Measurements from ENCODE around the gene ZNF611.
"Not testable (repeated sequence)": the region's sequence is repeated elsewhere in the genome, so short reads cannot be mapped to it uniquely, and the experiment has no call there.

ZNF611 gene

GRCh38 chr19:52734893-52735661 lies at the start of gene ZNF611:
ZNF611 (minus strand) TSS chr19:52735044; CDS start chr19:52715894, 19,150 bp downstream.
- DNase-seq = peak; percentile 94

- not testable (repeated sequence) for DNase-seq
These were observed 48.0 kb upstream of the ZNF611 start for GRCh38 chr19:52782864-52783263.

- no peak for DNase-seq
These were observed 44.0 kb upstream of the ZNF611 start for GRCh38 chr19:52778811-52779210.

GRCh38 chr19:52756447-52756846 lies 21.6 kb upstream of the ZNF611 start:
- not testable (repeated sequence) for DNase-seq

- DNase-seq = no peak
These were observed 14.9 kb upstream of the ZNF611 start for GRCh38 chr19:52749780-52750179.

GRCh38 chr19:52748336-52748950 lies 13.6 kb upstream of the ZNF611 start:
- DNase-seq = peak; percentile 9

- DNase-seq = peak; percentile 52
These were observed 11.1 kb upstream of the ZNF611 start for GRCh38 chr19:52745919-52746318.

GRCh38 chr19:52743091-52743490 lies 8.2 kb upstream of the ZNF611 start:
- DNase-seq = no peak

GRCh38 chr19:52742516-52742915 lies 7.7 kb upstream of the ZNF611 start:
- DNase-seq = no peak

- no peak for DNase-seq
These were observed 7.2 kb upstream of the ZNF611 start for GRCh38 chr19:52741951-52742485.

GRCh38 chr19:52741371-52741770 lies 6.5 kb upstream of the ZNF611 start:
- DNase-seq = not testable (repeated sequence)

- DNase-seq = no peak
These were observed 4.7 kb upstream of the ZNF611 start for GRCh38 chr19:52739576-52739975.

GRCh38 chr19:52735734-52736133 lies 890 bp upstream of the ZNF611 start:
- DNase-seq = peak; percentile 93

- DNase-seq = no peak
These were observed 432 bp downstream of the ZNF611 start for GRCh38 chr19:52734331-52734892.

- not testable (repeated sequence) for DNase-seq
These were observed 8.8 kb downstream of the ZNF611 start for GRCh38 chr19:52726051-52726450.

GRCh38 chr19:52725528-52725961 lies 9.3 kb downstream of the ZNF611 start:
- DNase-seq = no peak

GRCh38 chr19:52724701-52725514 lies 9.9 kb downstream of the ZNF611 start:
- DNase-seq = no peak

GRCh38 chr19:52723907-52724598 lies 10.8 kb downstream of the ZNF611 start:
- DNase-seq = not testable (repeated sequence)

- no peak for DNase-seq
These were observed 12.5 kb downstream of the ZNF611 start for GRCh38 chr19:52722062-52723003.

- DNase-seq = not testable (repeated sequence)
These were observed 14.3 kb downstream of the ZNF611 start for GRCh38 chr19:52720541-52720940.

GRCh38 chr19:52716522-52716921 lies 18.3 kb downstream of the ZNF611 start:
- no peak for DNase-seq

All from NCI-H2029 (cell line).